ENCODE data around the gene SLC16A7.
A peak's percentile ranks its signal among the peaks of the same experiment; 100 is the strongest.
"Not testable (repeated sequence)": the region's sequence is repeated elsewhere in the genome, so short reads cannot be mapped to it uniquely, and the experiment has no call there.

The SLC16A7 gene

GRCh38 chr12:59595883-59596540 lies at the start of gene SLC16A7:
SLC16A7 (plus strand) TSS chr12:59596029; CDS start chr12:59704802, 108,773 bp downstream.
- peak; percentile 89 to 96 for DNase-seq

- DNase-seq = no peak
Measured at GRCh38 chr12:59548930-59549329, 46.9 kb upstream of the SLC16A7 start.

GRCh38 chr12:59559696-59560095 lies 36.1 kb upstream of the SLC16A7 start:
- no peak for DNase-seq

GRCh38 chr12:59570145-59570544 lies 25.7 kb upstream of the SLC16A7 start:
- no peak for DNase-seq

GRCh38 chr12:59574406-59574805 lies 21.4 kb upstream of the SLC16A7 start:
- DNase-seq = no peak

- no peak for DNase-seq
Measured at GRCh38 chr12:59575826-59576225, 20.0 kb upstream of the SLC16A7 start.

GRCh38 chr12:59578254-59578653 lies 17.6 kb upstream of the SLC16A7 start:
- no peak for DNase-seq

GRCh38 chr12:59579631-59580030 lies 16.2 kb upstream of the SLC16A7 start:
- no peak for DNase-seq

GRCh38 chr12:59580050-59580449 lies 15.8 kb upstream of the SLC16A7 start:
- DNase-seq = no peak

GRCh38 chr12:59583003-59583712 lies 12.7 kb upstream of the SLC16A7 start:
- no peak for DNase-seq

GRCh38 chr12:59587710-59588109 lies 8.1 kb upstream of the SLC16A7 start:
- no peak for DNase-seq

- DNase-seq = no peak
Measured at GRCh38 chr12:59593761-59594160, 2.1 kb upstream of the SLC16A7 start.

- DNase-seq = peak in 1 of 2 experiments; percentile 4
Measured at GRCh38 chr12:59594943-59595500, 807 bp upstream of the SLC16A7 start.

GRCh38 chr12:59595565-59595882 lies 305 bp upstream of the SLC16A7 start:
- DNase-seq = no peak

- peak in 1 of 2 experiments; percentile 29 for DNase-seq
Measured at GRCh38 chr12:59597385-59597781, 1.6 kb downstream of the SLC16A7 start.

GRCh38 chr12:59600171-59600570 lies 4.3 kb downstream of the SLC16A7 start:
- no peak for DNase-seq

- no peak for DNase-seq
Measured at GRCh38 chr12:59603754-59604153, 7.9 kb downstream of the SLC16A7 start.

- DNase-seq = not testable (repeated sequence)
Measured at GRCh38 chr12:59612823-59613434, 17.1 kb downstream of the SLC16A7 start.

GRCh38 chr12:59615392-59616165 lies 19.8 kb downstream of the SLC16A7 start:
- no peak for DNase-seq

- no peak for DNase-seq
Measured at GRCh38 chr12:59619461-59620240, 23.8 kb downstream of the SLC16A7 start.

- DNase-seq = no peak
Measured at GRCh38 chr12:59620326-59620725, 24.5 kb downstream of the SLC16A7 start.

- DNase-seq = no peak
Measured at GRCh38 chr12:59624732-59625460, 29.1 kb downstream of the SLC16A7 start.

Data from NCI-H524 (cell line).